HG02678 (cell line): ENCODE data around the gene SNAPC4.

Source experiments
- ATAC-seq: cut with Tn5 transposase; IDR thresholded peaks from one replicate; pipeline ENCODE4 v1.9.1; 2021; ENCODE audit warnings: mild to moderate bottlenecking, moderate library complexity; ENCODE audit not compliant: unreplicated experiment

Gene SNAPC4

GRCh38 chr9:136393531-136393930, 6.4 kb downstream of the SNAPC4 start:
- ATAC-seq: no peak

- no peak for ATAC-seq
These were observed 7.2 kb downstream of the SNAPC4 start for GRCh38 chr9:136392538-136393449.

- ATAC-seq: no peak
These were observed 8.0 kb downstream of the SNAPC4 start for GRCh38 chr9:136391737-136392537.

- ATAC-seq: no peak
These were observed 10.6 kb downstream of the SNAPC4 start for GRCh38 chr9:136389396-136389795.

GRCh38 chr9:136387217-136387616, 12.8 kb downstream of the SNAPC4 start:
- no peak for ATAC-seq

GRCh38 chr9:136386018-136386417, 14.0 kb downstream of the SNAPC4 start:
- no peak for ATAC-seq

GRCh38 chr9:136385015-136385414, 15.0 kb downstream of the SNAPC4 start:
- ATAC-seq: no peak

GRCh38 chr9:136383436-136383835, 16.5 kb downstream of the SNAPC4 start:
- ATAC-seq: no peak

GRCh38 chr9:136381966-136382513, 17.9 kb downstream of the SNAPC4 start:
- no peak for ATAC-seq

- ATAC-seq: no peak
These were observed 18.7 kb downstream of the SNAPC4 start for GRCh38 chr9:136381311-136381710.

GRCh38 chr9:136380381-136380780, 19.6 kb downstream of the SNAPC4 start:
- ATAC-seq: no peak

GRCh38 chr9:136379891-136380290, 20.1 kb downstream of the SNAPC4 start:
- no peak for ATAC-seq

- no peak for ATAC-seq
These were observed 20.6 kb downstream of the SNAPC4 start for GRCh38 chr9:136379401-136379800.

- no peak for ATAC-seq
These were observed 21.0 kb downstream of the SNAPC4 start for GRCh38 chr9:136379003-136379287.

GRCh38 chr9:136378170-136379002, 21.6 kb downstream of the SNAPC4 start:
- ATAC-seq: no peak

GRCh38 chr9:136377341-136378169, 22.4 kb downstream of the SNAPC4 start:
- no peak for ATAC-seq

- ATAC-seq: no peak
These were observed 23.5 kb downstream of the SNAPC4 start for GRCh38 chr9:136376457-136376856.

- no peak for ATAC-seq
These were observed 24.9 kb downstream of the SNAPC4 start for GRCh38 chr9:136375096-136375495.

- ATAC-seq: no peak
These were observed 25.8 kb downstream of the SNAPC4 start for GRCh38 chr9:136374183-136374575.
